Neural cell (in vitro differentiated cells): ENCODE results near the gene SSR2. TPM values are rescaled to one million over a fixed set of nuclear protein-coding genes. Genes with fewer than 3 reads are reported as not detected.

Source experiments
- H2AFZ ChIP-seq: fragments of 200-600, 300-800 bp; sonication (generic), shearing (Covaris generic); 2 replicates; pipeline ENCODE4 v1.6.0; 2014; ENCODE audit warnings: low read depth, mild to moderate bottlenecking, antibody characterized with exemption, low read length, moderate library complexity
- H3F3A ChIP-seq: fragments of 200-600 bp; shearing (Covaris generic); 2 replicates; pipeline ENCODE4 v1.6.1; 2016; ENCODE audit warnings: mild to moderate bottlenecking, moderate library complexity, mixed read lengths, antibody characterized with exemption, low read length; ENCODE audit not compliant: insufficient read depth, poor library complexity, severe bottlenecking
- H3K27ac ChIP-seq: fragments of 200-600, 300-800 bp; sonication (generic), shearing (Covaris generic); 2 replicates; pipeline ENCODE4 v1.5.1; 2014; ENCODE audit warnings: mild to moderate bottlenecking, low read length, moderate library complexity
- H3K27me3 ChIP-seq: fragments of 300-800, 200-600 bp; sonication (generic), shearing (Covaris generic); 2 replicates; pipeline ENCODE4 v1.6.0; 2014; ENCODE audit warnings: mild to moderate bottlenecking, low read depth, low read length, moderate library complexity; ENCODE audit not compliant: insufficient read depth
- H3K36me3 ChIP-seq: fragments of 300-800, 200-600 bp; sonication (generic), shearing (Covaris generic); 2 replicates; pipeline ENCODE4 v1.5.1; 2014; ENCODE audit warnings: mild to moderate bottlenecking, antibody characterized with exemption, low read length, moderate library complexity; ENCODE audit not compliant: insufficient read depth
- H3K4me2 ChIP-seq: fragments of 300-800, 200-600 bp; sonication (generic), shearing (Covaris generic); 2 replicates; pipeline ENCODE4 v1.6.0; 2014; ENCODE audit warnings: mild to moderate bottlenecking, low read length
- H3K4me3 ChIP-seq: fragments of 300-800, 200-600 bp; sonication (generic), shearing (Covaris generic); 2 replicates; pipeline ENCODE4 v1.5.1; 2014; ENCODE audit warnings: mild to moderate bottlenecking, low read length, moderate library complexity
- H3K79me2 ChIP-seq: fragments of 200-600 bp; shearing (Covaris generic); replicated peaks from 2 replicates; pipeline ENCODE4 v1.6.0; 2014; ENCODE audit warnings: mild to moderate bottlenecking, low read length, moderate library complexity; ENCODE audit not compliant: insufficient read depth
- H3K9ac ChIP-seq: fragments of 300-800, 200-600 bp; sonication (generic), shearing (Covaris generic); 2 replicates; pipeline ENCODE4 v1.6.1; 2016; ENCODE audit warnings: mild to moderate bottlenecking, low read length, mixed read lengths
- H3K9me2 ChIP-seq: fragments of 200-600 bp; shearing (Covaris generic); 2 replicates; pipeline ENCODE4 v1.6.1; 2016; ENCODE audit warnings: mild to moderate bottlenecking, low read length, mixed read lengths; ENCODE audit not compliant: insufficient read depth
- H3K9me3 ChIP-seq: fragments of 200-600, 300-800 bp; sonication (generic), shearing (Covaris generic); 2 replicates; pipeline ENCODE4 v1.6.1; 2016; ENCODE audit warnings: mild to moderate bottlenecking, mixed run types, low read length, moderate library complexity, mixed read lengths
- H4K20me1 ChIP-seq: fragments of 200-600 bp; shearing (Covaris generic); 2 replicates; pipeline ENCODE4 v1.6.1; 2016; ENCODE audit warnings: mild to moderate bottlenecking, mixed run types; ENCODE audit not compliant: insufficient read depth
- EP300 ChIP-seq: fragments of 450-650 bp; conservative IDR thresholded peaks from 2 replicates; pipeline ENCODE4 v1.6.1; 2014; ENCODE audit warnings: antibody characterized with exemption, mild to moderate bottlenecking, moderate library complexity; ENCODE audit not compliant: poor library complexity, severe bottlenecking
- EZH2 ChIP-seq: fragments of 200-600, 300-800 bp; shearing (Covaris generic), sonication (generic); IDR thresholded peaks from 2 replicates; pipeline ENCODE4 v1.6.1; 2014; ENCODE audit warnings: antibody characterized with exemption, low read length, borderline replicate concordance, mild to moderate bottlenecking; ENCODE audit not compliant: insufficient read depth, poor library complexity, severe bottlenecking
- MXI1 ChIP-seq: fragments of 450-650 bp; conservative IDR thresholded peaks from 2 replicates; pipeline ENCODE4 v1.6.1; 2014; ENCODE audit warnings: antibody characterized with exemption, mild to moderate bottlenecking; ENCODE audit not compliant: poor library complexity, severe bottlenecking
- POLR2AphosphoS5 ChIP-seq: IDR thresholded peaks from 2 replicates; pipeline ENCODE4 v1.6.1; 2012
- RAD21 ChIP-seq: fragments of 450-650 bp; conservative IDR thresholded peaks from 2 replicates; pipeline ENCODE4 v1.6.1; 2014; ENCODE audit warnings: antibody characterized with exemption, mild to moderate bottlenecking, moderate library complexity
- SMC3 ChIP-seq: fragments of 450-650 bp; conservative IDR thresholded peaks from 2 replicates; pipeline ENCODE4 v1.6.1; 2014; ENCODE audit warnings: antibody characterized with exemption, mild to moderate bottlenecking, moderate library complexity; ENCODE audit not compliant: poor library complexity
- TAF1 ChIP-seq: IDR thresholded peaks from 2 replicates; pipeline ENCODE4 v1.6.1; 2012; ENCODE audit warnings: low read depth
- polyA plus RNA-seq: library from polyadenylated mRNA; depleted of rRNA; stranded (reverse); fragments of >200 nt; gene quantifications from 2 replicates; pipeline ENCODE4 v1.2.3, GENCODE V29; 2014
- TF ChIP-seq, protein P1 (sequence below): fragments of 450-650 bp; IDR thresholded peaks from 2 replicates; pipeline ENCODE4 v1.5.1; 2014; ENCODE audit warnings: antibody characterized with exemption, mild to moderate bottlenecking, moderate library complexity; ENCODE audit not compliant: poor library complexity, severe bottlenecking
- TF ChIP-seq, protein P2 (sequence below): IDR thresholded peaks from 2 replicates; pipeline ENCODE4 v1.6.1; 2012; ENCODE audit warnings: borderline replicate concordance

Gene SSR2
- polyA plus RNA-seq, 1 donor from 2014 or later: 473 TPM

DNA sequence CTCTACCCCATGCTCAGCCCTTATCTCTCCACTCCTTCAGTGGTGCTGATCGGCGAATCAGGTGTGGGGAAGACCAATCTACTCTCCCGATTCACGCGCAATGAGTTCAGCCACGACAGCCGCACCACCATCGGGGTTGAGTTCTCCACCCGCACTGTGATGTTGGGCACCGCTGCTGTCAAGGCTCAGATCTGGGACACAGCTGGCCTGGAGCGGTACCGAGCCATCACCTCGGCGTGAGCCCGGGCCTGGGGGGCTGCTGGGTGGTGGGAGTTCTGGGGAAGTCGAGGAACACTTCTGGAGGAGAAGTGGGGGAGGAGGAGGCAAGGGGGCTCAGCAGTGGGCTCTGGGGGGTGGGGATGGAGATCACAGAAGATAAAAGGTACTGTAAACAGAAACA lies 45.1 kb upstream of the SSR2 start:
- Histone ChIP-seq H3K36me3 (no peaks in the 10 kb centered on the region), H3F3A (no peaks in the 10 kb centered on the region), H3K9me3 (no peaks in the 10 kb centered on the region), H2AFZ (no peak overlapping the region), H3K4me3 (no peak overlapping the region), H4K20me1 (no peaks in the 10 kb centered on the region), H3K79me2 (no peaks in the 10 kb centered on the region), H3K4me2 (no peak overlapping the region), H3K9me2 (no peaks in the 10 kb centered on the region), H3K9ac (no peak overlapping the region), H3K27me3 (no peaks in the 10 kb centered on the region), H3K27ac (no peak overlapping the region)
- no peak for TF ChIP-seq SMC3
- no peak for TF ChIP-seq EP300
- TF ChIP-seq POLR2AphosphoS5: no peak
- TF ChIP-seq, protein P1, sequence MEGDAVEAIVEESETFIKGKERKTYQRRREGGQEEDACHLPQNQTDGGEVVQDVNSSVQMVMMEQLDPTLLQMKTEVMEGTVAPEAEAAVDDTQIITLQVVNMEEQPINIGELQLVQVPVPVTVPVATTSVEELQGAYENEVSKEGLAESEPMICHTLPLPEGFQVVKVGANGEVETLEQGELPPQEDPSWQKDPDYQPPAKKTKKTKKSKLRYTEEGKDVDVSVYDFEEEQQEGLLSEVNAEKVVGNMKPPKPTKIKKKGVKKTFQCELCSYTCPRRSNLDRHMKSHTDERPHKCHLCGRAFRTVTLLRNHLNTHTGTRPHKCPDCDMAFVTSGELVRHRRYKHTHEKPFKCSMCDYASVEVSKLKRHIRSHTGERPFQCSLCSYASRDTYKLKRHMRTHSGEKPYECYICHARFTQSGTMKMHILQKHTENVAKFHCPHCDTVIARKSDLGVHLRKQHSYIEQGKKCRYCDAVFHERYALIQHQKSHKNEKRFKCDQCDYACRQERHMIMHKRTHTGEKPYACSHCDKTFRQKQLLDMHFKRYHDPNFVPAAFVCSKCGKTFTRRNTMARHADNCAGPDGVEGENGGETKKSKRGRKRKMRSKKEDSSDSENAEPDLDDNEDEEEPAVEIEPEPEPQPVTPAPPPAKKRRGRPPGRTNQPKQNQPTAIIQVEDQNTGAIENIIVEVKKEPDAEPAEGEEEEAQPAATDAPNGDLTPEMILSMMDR: no peak
- TF ChIP-seq RAD21: no peak
- no peak for TF ChIP-seq MXI1
- no peak for TF ChIP-seq TAF1
- no peak for TF ChIP-seq EZH2
- TF ChIP-seq, protein P2, sequence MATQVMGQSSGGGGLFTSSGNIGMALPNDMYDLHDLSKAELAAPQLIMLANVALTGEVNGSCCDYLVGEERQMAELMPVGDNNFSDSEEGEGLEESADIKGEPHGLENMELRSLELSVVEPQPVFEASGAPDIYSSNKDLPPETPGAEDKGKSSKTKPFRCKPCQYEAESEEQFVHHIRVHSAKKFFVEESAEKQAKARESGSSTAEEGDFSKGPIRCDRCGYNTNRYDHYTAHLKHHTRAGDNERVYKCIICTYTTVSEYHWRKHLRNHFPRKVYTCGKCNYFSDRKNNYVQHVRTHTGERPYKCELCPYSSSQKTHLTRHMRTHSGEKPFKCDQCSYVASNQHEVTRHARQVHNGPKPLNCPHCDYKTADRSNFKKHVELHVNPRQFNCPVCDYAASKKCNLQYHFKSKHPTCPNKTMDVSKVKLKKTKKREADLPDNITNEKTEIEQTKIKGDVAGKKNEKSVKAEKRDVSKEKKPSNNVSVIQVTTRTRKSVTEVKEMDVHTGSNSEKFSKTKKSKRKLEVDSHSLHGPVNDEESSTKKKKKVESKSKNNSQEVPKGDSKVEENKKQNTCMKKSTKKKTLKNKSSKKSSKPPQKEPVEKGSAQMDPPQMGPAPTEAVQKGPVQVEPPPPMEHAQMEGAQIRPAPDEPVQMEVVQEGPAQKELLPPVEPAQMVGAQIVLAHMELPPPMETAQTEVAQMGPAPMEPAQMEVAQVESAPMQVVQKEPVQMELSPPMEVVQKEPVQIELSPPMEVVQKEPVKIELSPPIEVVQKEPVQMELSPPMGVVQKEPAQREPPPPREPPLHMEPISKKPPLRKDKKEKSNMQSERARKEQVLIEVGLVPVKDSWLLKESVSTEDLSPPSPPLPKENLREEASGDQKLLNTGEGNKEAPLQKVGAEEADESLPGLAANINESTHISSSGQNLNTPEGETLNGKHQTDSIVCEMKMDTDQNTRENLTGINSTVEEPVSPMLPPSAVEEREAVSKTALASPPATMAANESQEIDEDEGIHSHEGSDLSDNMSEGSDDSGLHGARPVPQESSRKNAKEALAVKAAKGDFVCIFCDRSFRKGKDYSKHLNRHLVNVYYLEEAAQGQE: no peak

DNA sequence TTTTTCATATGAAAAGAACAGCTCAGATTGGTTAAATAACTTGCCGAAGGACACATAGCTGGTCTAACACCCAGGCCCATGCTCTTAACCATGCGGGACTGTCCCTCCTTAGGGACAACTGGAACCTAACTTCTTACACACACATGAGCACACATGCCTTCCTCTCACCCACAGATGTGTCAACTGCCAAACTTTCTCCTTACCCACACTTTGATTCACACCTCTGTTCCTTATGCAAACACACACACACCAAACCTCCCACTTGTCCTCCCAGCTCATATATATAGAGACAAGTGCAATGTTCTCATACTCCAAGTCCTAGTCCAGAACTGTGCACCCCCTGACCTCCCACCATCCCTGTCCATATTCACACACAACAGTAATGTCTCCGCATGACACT lies 44.5 kb upstream of the SSR2 start:
- H3K27me3 ChIP-seq: no peaks in the 10 kb centered on the region
- H3K79me2 ChIP-seq: no peaks in the 10 kb centered on the region
- H3K27ac ChIP-seq: no peak overlapping the region
- no peak overlapping the region for H3K4me2 ChIP-seq
- no peak overlapping the region for H3K4me3 ChIP-seq
- H3K9me3 ChIP-seq: no peaks in the 10 kb centered on the region
- H3K36me3 ChIP-seq: no peaks in the 10 kb centered on the region
- TF ChIP-seq RAD21 (no peak), POLR2AphosphoS5 (no peak), MXI1 (no peak), TAF1 (no peak), SMC3 (no peak), EZH2 (no peak), EP300 (no peak)
- TF ChIP-seq, protein P1: no peak
- TF ChIP-seq, protein P2: no peak
- H3F3A ChIP-seq: no peaks in the 10 kb centered on the region
- H2AFZ ChIP-seq: no peak overlapping the region
- H3K9ac ChIP-seq: no peak overlapping the region
- H3K9me2 ChIP-seq: no peaks in the 10 kb centered on the region
- no peaks in the 10 kb centered on the region for H4K20me1 ChIP-seq
